ENCODE measurements around the gene TOMM5. TPM values are rescaled to one million over a fixed set of nuclear protein-coding genes. Genes with fewer than 3 reads are reported as not detected.

TOMM5 gene
- total RNA-seq = 95.4 TPM
- 88.6 TPM for polyA plus RNA-seq

DNA sequence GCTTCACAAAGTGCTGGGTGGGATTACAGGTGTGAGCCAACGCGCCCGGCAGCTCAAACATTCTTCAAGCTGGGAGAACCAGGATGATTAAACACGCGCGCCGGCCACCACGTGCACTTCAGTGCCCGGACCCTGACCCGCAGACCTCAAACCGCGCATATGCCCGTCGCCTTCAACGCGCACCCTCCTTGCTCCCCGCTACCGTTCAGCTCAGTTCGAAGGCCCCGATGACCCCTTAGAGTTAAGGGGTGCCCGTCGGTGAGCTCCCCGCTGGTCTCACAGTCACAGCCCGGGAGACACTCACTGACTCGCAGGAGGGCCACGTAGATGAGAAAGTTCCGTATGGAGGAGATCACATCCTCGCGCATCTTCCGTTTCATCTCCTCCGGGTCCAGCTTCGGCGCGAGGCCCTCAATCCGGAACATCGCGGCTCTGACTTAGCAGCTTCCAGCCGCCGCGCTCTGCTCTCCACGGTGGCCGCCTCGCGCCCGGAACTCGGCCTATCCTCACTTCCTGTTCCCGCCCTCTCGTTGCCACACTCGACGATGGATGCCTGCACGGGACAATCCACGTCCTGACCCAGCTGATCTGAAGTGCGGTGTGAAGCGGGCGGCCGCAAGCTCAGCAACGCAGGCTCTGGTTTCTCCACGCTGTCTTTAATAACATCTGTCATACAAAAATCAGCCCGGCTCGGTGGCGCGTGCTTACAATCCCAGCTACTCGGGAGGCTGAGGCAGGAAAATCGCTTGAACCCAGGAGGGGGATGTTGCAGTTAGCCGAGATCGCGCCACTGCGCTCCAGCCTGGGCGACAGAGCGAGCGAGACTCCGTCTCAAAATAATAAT is at the start of gene TOMM5:
Gene TOMM5 (minus strand): TSS at position 490 of the 844 bp plus-strand sequence. CDS start 65 bp downstream, at position 425.
- under 1% methylated on average over 72 of the region's 72 CpGs for WGBS
- DNase-seq (ENCODE audit: extremely low spot score) = peak; percentile 81
- Histone ChIP-seq H3K36me3 (ENCODE audit: insufficient read depth) (no peaks in the 10 kb centered on the region), H3K4me1 (ENCODE audit: insufficient read depth) (no peaks in the 10 kb centered on the region), H3K4me3 (ENCODE audit: low read depth, low read length) (peak within 1 kb of the TSS; percentile 77), H3K27ac (ENCODE audit: low read depth) (peak within 1 kb of the TSS; percentile 53)

DNA sequence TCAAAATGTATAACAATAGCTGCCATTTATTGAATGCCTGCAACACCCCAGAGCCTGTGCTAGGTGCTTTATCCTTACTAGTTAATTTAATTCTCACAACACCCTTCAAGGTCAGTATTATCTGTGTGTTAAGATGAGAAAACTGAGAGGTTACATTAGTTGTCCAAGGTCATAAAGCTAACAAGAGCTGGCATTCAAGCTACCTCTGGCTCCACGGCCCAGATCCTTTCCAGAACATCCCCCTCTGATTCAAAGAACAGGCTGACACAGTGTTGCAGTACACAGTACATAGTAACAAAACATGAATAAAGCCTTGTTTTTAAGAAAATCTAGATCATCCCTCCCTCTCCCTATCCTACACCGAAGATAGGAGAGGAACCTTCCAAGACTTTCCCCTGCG is 48.9 kb upstream of the TOMM5 start:
- DNase-seq (ENCODE audit: extremely low spot score) = no peak
- H3K27ac ChIP-seq (ENCODE audit: low read depth) = no peak overlapping the region
- no peak overlapping the region for H3K4me3 ChIP-seq (ENCODE audit: low read depth, low read length)
- 63% methylated on average over 3 of the region's 3 CpGs for WGBS
- H3K4me1 ChIP-seq (ENCODE audit: insufficient read depth) = no peaks in the 10 kb centered on the region
- H3K36me3 ChIP-seq (ENCODE audit: insufficient read depth) = no peaks in the 10 kb centered on the region

DNA sequence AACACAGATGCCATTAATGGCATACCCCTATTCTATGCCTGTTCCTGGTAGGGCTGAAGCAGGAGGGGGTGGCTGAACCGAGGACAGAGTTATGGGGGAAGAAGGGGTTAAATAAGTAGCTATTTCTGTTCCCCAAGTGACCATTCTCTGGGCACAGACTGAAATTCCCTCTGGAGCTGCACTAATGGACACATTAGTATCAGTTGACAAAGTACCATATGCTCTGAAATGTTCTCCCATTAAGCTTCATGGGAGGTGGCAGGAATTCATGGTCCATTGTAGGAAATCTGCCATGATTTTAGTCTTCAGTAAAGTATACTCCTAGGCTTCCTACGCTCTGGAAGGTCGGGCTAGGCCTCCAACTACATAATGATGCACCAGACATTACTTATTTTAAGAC is 47.8 kb upstream of the TOMM5 start:
- Histone ChIP-seq H3K4me1 (ENCODE audit: insufficient read depth) (no peaks in the 10 kb centered on the region), H3K27ac (ENCODE audit: low read depth) (no peak overlapping the region), H3K36me3 (ENCODE audit: insufficient read depth) (no peaks in the 10 kb centered on the region), H3K4me3 (ENCODE audit: low read depth, low read length) (no peak overlapping the region)
- WGBS = 70% methylated on average over 3 of the region's 3 CpGs
- no peak for DNase-seq (ENCODE audit: extremely low spot score)

DNA sequence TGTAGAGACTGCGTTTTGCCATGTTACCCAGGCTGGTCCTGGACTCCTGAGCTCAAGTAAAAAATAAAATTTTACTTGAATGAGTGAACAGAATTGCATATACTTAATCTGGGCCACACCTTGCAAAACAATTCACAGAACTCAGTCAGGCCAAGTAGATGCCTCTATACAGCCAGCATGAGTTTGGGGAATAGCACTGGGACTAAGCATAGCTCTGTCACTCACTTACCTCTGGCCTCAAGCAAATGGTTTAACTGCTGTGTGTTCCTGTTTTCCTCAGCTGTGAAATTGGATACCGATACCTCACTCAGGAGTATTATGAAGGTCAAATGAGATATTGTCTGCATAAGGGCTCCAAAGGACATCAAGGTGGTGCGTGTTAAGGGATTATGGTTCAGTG is 47.4 kb upstream of the TOMM5 start:
- Histone ChIP-seq H3K4me1 (ENCODE audit: insufficient read depth) (no peaks in the 10 kb centered on the region), H3K4me3 (ENCODE audit: low read depth, low read length) (no peak overlapping the region), H3K36me3 (ENCODE audit: insufficient read depth) (no peaks in the 10 kb centered on the region), H3K27ac (ENCODE audit: low read depth) (no peak overlapping the region)
- no peak for DNase-seq (ENCODE audit: extremely low spot score)
- 75% methylated on average over 3 of the region's 3 CpGs for WGBS

DNA sequence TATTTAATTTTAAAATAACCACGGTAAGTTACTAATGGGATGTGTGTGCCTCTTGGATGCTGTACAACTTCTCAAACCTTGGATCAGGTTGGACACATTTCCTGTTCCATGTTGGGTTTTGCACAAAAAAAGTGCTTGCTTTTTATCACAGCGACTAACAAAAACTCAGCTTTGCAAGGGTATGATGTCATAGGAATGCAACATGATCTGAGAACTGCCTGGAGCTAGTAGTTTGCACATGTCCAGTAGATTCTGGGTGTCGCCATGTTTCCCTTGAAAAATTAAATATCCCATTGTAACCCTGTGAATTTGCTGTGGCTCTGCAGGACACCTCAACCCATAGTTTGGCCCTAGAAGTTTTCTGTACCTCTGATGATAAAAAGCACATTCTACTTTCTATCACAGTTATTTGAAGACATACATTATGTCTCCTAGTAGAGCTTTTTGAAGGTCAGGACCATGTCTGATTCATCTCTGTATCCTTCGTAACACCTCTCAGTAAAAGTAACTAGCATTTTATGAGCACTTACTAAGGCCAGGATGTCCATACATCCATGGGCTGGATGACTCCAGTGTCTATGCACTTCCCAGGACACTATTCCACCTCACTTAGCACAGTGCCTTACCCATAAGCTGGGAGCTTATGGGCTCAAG is 46.8 kb upstream of the TOMM5 start:
- 74% methylated on average over 4 of the region's 4 CpGs for WGBS
- DNase-seq (ENCODE audit: extremely low spot score) = no peak
- Histone ChIP-seq H3K27ac (ENCODE audit: low read depth) (no peak overlapping the region), H3K4me1 (ENCODE audit: insufficient read depth) (no peaks in the 10 kb centered on the region), H3K4me3 (ENCODE audit: low read depth, low read length) (no peak overlapping the region), H3K36me3 (ENCODE audit: insufficient read depth) (no peaks in the 10 kb centered on the region)

DNA sequence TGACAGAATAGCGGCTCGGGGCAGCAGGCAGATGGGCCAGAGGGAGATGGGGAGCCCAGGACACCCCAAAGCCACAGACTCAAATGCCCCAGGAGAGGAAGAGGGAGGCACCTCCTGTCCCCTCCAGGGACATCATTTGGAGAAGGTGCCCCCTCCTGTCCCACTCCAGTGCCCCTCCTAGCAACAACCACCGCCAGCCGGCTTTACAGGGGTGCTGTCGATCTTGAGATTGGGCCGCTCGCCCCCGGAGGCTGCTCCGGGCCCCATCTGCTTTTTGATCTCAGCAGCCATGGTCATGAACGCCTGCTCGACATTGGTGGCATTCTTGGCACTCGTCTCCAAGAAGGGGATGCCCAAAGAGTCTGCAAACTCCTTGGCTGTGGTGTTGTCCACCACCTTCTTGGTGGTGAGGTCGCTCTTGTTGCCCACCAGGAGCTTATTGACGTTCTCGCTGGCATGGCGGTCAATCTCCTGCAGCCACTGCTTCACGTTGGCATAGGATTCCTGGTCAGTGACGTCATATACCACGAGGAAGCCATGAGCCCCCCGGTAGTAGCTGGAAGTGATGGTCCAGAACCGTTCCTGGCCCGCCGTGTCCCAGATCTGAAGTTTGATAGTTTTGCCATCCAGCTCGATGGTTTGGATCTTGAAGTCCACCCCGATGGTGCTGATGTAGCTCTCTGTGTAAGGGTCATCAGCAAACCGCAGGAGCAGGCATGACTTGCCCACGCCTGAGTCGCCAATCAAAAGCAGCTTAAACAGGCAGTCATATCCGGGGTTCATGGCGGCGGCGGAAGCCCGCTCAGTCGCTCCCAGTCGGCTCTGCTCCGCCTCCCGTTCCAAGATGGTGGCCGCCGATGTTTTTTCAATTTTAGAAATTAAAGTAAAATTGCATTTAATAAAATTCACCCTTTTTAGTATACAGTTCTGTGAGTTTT is 44.4 kb upstream of the TOMM5 start:
- Histone ChIP-seq H3K36me3 (ENCODE audit: insufficient read depth) (no peaks in the 10 kb centered on the region), H3K27ac (ENCODE audit: low read depth) (no peak overlapping the region), H3K4me3 (ENCODE audit: low read depth, low read length) (no peak overlapping the region), H3K4me1 (ENCODE audit: insufficient read depth) (no peaks in the 10 kb centered on the region)
- no peak for DNase-seq (ENCODE audit: extremely low spot score)
- WGBS = 93% methylated on average over 39 of the region's 39 CpGs

DNA sequence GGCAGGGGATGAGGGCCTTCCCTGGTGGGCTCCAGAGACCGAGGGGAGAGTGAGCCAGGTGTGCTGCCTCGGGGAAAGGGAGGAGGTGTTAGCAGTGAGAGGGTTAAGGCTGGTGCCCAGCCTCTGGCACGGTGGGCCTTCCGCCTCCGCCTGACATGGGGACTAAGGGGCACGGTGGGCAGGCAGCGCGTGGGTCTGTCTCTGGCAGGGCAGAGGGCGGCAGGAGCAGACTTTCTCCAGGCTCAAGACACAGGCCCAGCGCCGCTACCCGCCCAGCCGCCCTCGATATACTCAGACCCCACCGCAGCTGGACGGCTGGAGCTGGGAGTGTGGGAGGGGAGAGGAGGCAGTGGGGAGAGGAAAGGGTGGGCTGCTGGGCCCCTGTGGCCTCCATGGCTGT is 43.4 kb upstream of the TOMM5 start:
- no peak for DNase-seq (ENCODE audit: extremely low spot score)

DNA sequence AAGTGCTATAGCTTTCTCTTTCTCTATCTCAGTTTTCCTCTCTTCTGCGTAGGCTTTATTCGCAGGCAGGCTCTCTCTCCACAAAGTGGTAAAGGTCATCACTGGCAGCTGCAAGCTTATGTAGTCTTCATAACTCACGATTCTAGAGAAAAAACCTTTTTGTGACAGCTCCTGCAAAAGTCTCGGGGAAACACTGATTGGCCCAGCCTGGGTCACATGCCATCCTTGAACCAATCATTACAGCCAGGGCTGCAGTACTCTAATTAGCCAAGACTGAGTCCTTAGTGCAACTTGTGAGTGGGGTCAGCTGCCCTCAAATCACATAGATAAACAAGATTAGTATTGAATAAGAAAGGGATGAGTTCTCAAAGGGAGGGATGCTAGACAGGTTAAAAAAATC is 40.1 kb upstream of the TOMM5 start:
- DNase-seq (ENCODE audit: extremely low spot score) = no peak
- 76% methylated on average over 4 of the region's 4 CpGs for WGBS

More for the DNA sequence above, 43.4 kb upstream of the TOMM5 start:
- Histone ChIP-seq H3K36me3 (ENCODE audit: insufficient read depth) (no peaks in the 10 kb centered on the region), H3K4me1 (ENCODE audit: insufficient read depth) (no peaks in the 10 kb centered on the region), H3K27ac (ENCODE audit: low read depth) (no peak overlapping the region), H3K4me3 (ENCODE audit: low read depth, low read length) (no peak overlapping the region)
- 78% methylated on average over 16 of the region's 16 CpGs for WGBS

DNA sequence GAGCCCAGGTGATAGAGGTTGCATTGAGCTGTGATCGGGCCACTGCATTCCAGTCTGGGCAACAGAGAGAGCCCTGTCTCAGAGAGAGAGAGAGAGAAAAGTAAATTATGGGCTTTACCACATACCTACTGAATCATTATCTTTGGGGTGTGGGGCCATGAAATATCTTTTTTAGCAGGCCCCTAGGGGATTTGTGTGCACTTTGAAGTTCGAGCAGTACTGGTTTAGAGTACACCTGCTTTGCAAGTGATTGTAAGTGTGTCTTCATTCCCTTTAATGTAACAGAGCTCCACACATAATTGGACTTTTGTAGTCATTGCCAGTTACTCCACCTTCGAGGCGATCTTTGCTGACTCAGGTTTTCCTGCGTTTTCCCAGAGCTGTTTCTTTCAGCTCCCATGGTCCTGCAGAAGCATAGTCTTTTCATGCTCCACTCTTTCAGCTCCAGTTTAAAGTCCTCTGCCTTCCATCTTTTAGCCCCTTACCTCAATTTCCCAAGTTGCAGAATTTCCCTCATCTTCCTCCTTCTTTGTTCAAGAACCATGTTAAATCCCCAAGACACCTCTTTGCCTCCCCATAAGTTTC is 34.4 kb upstream of the TOMM5 start:
- no peak for DNase-seq (ENCODE audit: extremely low spot score)
- H3K4me1 ChIP-seq (ENCODE audit: insufficient read depth) = no peaks in the 10 kb centered on the region
- 55% methylated on average over 5 of the region's 5 CpGs for WGBS
- no peaks in the 10 kb centered on the region for H3K36me3 ChIP-seq (ENCODE audit: insufficient read depth)
- no peak overlapping the region for H3K4me3 ChIP-seq (ENCODE audit: low read depth, low read length)
- H3K27ac ChIP-seq (ENCODE audit: low read depth) = no peak overlapping the region

More for the DNA sequence above, 40.1 kb upstream of the TOMM5 start:
- Histone ChIP-seq H3K27ac (ENCODE audit: low read depth) (no peak overlapping the region), H3K36me3 (ENCODE audit: insufficient read depth) (no peaks in the 10 kb centered on the region), H3K4me3 (ENCODE audit: low read depth, low read length) (no peak overlapping the region), H3K4me1 (ENCODE audit: insufficient read depth) (no peaks in the 10 kb centered on the region)

DNA sequence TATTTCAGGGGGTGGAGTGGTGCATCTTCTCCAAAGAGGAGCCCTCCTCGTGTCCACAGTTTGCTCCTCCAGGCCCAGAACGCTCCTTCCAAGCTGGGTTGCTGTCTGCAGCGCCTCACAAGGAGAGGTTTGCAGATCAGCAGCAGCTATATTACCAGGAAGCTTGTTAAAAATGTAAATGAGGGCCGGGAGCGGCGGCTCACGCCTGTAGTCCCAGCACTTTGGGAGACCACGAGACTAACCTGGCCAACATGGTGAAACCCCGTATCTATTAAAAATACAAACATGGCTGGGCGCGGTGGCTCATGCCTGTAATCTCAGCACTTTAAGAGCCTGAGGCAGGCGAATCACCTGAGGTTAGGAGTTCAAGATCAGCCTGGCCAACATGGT is 33.4 kb upstream of the TOMM5 start:
- DNase-seq (ENCODE audit: extremely low spot score) = no peak
- no peaks in the 10 kb centered on the region for H3K4me1 ChIP-seq (ENCODE audit: insufficient read depth)
- WGBS = 80% methylated on average over 12 of the region's 12 CpGs

DNA sequence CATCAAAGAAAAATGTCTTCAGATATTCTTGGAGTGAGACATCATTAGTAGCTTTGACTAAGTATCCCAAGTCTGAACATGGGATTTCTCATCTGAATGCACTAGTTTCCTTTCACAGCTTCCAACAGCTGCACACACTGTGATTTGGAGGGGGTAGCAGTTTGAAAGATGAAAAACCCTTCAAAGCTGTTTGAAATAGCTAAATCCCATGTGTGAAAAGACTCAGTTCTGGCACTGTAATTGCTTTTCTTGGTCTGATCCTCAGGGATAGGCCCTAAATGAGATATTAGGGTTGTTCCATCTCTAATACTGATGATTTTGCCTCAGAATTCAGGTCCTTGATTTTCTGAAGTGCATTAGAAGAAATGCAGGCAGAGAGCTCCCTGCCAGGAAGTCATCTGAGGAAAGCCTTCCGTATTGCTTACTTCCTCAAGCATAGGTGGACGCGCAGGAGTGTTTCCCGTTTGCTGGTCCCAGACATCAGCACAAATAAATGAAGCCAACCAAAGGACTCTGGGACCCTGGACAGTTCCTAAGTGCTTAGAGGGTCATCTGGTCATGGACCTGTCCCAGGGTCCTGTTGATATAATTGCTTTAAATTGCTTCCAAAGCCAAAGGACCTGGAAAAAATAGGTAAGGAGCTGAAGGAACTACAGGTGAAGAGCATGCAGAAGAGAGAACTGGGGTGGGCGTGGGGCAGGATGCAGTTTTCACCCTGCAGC is 32.8 kb upstream of the TOMM5 start:
- Histone ChIP-seq H3K4me1 (ENCODE audit: insufficient read depth) (no peaks in the 10 kb centered on the region), H3K36me3 (ENCODE audit: insufficient read depth) (no peaks in the 10 kb centered on the region), H3K27ac (ENCODE audit: low read depth) (no peak overlapping the region), H3K4me3 (ENCODE audit: low read depth, low read length) (no peak overlapping the region)
- no peak for DNase-seq (ENCODE audit: extremely low spot score)
- 65% methylated on average over 5 of the region's 5 CpGs for WGBS

More for the DNA sequence above, 33.4 kb upstream of the TOMM5 start:
- Histone ChIP-seq H3K27ac (ENCODE audit: low read depth) (no peak overlapping the region), H3K4me3 (ENCODE audit: low read depth, low read length) (no peak overlapping the region), H3K36me3 (ENCODE audit: insufficient read depth) (no peaks in the 10 kb centered on the region)

DNA sequence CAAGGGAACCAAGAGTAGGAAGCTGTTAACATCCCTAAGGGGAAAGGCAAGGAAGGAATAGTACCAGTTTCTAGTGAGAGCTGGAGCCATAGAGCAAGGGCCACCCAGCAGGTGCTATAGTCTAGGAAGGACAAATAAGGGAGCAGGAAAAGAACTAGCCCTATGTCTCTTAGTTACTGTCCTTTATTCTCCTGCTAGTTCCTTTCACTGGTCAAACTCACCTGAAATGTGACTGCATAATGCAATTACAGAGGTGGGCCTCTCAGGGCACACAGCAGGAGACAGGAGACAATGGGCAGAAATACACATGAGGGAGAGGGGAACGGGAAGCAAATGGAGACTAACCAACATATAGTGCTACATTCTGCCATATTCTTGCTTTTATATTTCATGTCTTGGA is 31.7 kb upstream of the TOMM5 start:
- H3K36me3 ChIP-seq (ENCODE audit: insufficient read depth) = no peaks in the 10 kb centered on the region
- H3K4me1 ChIP-seq (ENCODE audit: insufficient read depth) = no peaks in the 10 kb centered on the region
- WGBS = 68% methylated on average over 1 of the region's 1 CpG
- no peak overlapping the region for H3K27ac ChIP-seq (ENCODE audit: low read depth)
- no peak for DNase-seq (ENCODE audit: extremely low spot score)
- H3K4me3 ChIP-seq (ENCODE audit: low read depth, low read length) = no peak overlapping the region

DNA sequence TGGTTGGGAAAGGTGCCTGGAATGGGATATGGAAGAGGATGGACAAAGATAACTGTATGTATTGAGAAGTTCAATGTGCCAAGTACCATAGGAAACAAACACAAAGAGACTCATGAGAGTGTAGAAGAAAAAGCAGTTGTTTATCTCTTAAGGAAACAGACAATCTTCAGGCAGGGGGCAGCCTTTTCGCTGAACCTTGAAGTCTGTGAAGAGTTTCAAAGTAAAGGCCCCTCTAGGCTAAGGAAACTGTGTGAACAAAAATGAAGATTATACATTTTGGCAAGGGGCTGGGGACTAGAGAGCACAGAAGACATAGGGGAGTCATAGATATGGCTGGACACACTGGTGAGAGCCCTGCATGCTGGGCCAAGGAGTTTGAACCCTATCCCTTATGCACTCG is 30.9 kb upstream of the TOMM5 start:
- no peak for DNase-seq (ENCODE audit: extremely low spot score)
- Histone ChIP-seq H3K36me3 (ENCODE audit: insufficient read depth) (no peaks in the 10 kb centered on the region), H3K4me3 (ENCODE audit: low read depth, low read length) (no peak overlapping the region), H3K27ac (ENCODE audit: low read depth) (no peak overlapping the region), H3K4me1 (ENCODE audit: insufficient read depth) (no peaks in the 10 kb centered on the region)
- WGBS = 67% methylated on average over 2 of the region's 2 CpGs
